GM12878 (cell line): ENCODE results near the gene TGFBR3. TPM values are rescaled to one million over a fixed set of nuclear protein-coding genes. Genes with fewer than 3 reads are reported as not detected.

Experiments used
- ATAC-seq: fragments of 200-7000 bp; cut with Tn5 transposase; 3 replicates; pipeline ENCODE4 v1.9.1; 2020; ENCODE audit warnings: mild to moderate bottlenecking, moderate library complexity
- BruUV-seq: library from RNA; stranded (reverse); fragments of 400-500 nt; replicated peaks from 2 replicates; lab custom pipeline; 2021; lab: Mats Ljungman, UMichigan
- CTCF ChIA-PET: fragments of 300-600 bp; sonication (Branson Sonifier 250); formaldehyde crosslinking; extraction: SDS; loops from one replicate; lab custom pipeline; 2021; ENCODE audit warnings: inconsistent platforms; lab: Yijun Ruan, JAX
- POLR2A ChIA-PET: fragments of 350-600 bp; formaldehyde crosslinking; extraction: SDS; loops from one replicate; lab custom pipeline; 2021; ENCODE audit warnings: inconsistent platforms; lab: Charles Lee
- RAD21 ChIA-PET: fragments of 300-600 bp; sonication (Branson Sonifier 250); formaldehyde crosslinking; loops from one replicate; lab custom pipeline; 2023; ENCODE audit warnings: antibody characterized with exemption; ENCODE audit not compliant: unreplicated experiment; lab: Charles Lee
- SMC1A ChIA-PET: fragments of 300-600 bp; sonication (Branson Sonifier 250); formaldehyde crosslinking; loops from one replicate; lab custom pipeline; 2023; ENCODE audit not compliant: unreplicated experiment, uncharacterized antibody; lab: Charles Lee
- DNase-seq: peaks from one replicate; pipeline ENCODE4 v3.0.0-alpha.2; 2011; ENCODE audit warnings: low read depth, low spot score
- FAIRE-seq: peaks from 3 replicates; lab custom pipeline; 2011; peaks lifted over from hg19 to GRCh38; lab: Jason Lieb, UNC
- H2AFZ ChIP-seq: 2 replicates; pipeline ENCODE4 v1.6.0; 2011; ENCODE audit warnings: low read depth, low read length, control low read depth; ENCODE audit not compliant: control insufficient read depth
- H3K27ac ChIP-seq: 2 replicates; pipeline ENCODE4 v1.5.1; 2011; ENCODE audit warnings: control low read depth; ENCODE audit not compliant: control insufficient read depth, insufficient read depth
- H3K27me3 ChIP-seq, 2 experiments: replicated peaks in 1 of 2; 2 replicates each; pipeline versions ENCODE4 v1.6.0 to v1.6.1; 2011; ENCODE audit warnings: low read length in 1 of 2; ENCODE audit not compliant: control insufficient read depth in 2 of 2, insufficient read depth in 2 of 2
- H3K36me3 ChIP-seq, 2 experiments: 2 replicates each; pipeline ENCODE4 v1.5.1; 2011; ENCODE audit warnings: low read length in 1 of 2; ENCODE audit not compliant: control insufficient read depth in 2 of 2, insufficient read depth in 2 of 2
- H3K4me1 ChIP-seq: 2 replicates; pipeline ENCODE4 v1.6.1; 2011; ENCODE audit warnings: mild to moderate bottlenecking, low read length, moderate library complexity, mixed read lengths; ENCODE audit not compliant: control insufficient read depth, insufficient read depth
- H3K4me2 ChIP-seq: 2 replicates; pipeline ENCODE4 v1.6.0; 2011; ENCODE audit warnings: control low read depth; ENCODE audit not compliant: control insufficient read depth, insufficient read depth
- H3K4me3 ChIP-seq: fragments of 200-600 bp; sonication (generic); 2 replicates; pipeline ENCODE4 v1.5.1; 2016
- H3K79me2 ChIP-seq: 2 replicates; pipeline ENCODE4 v1.6.0; 2011; ENCODE audit warnings: low read length; ENCODE audit not compliant: control insufficient read depth, insufficient read depth
- H3K9ac ChIP-seq: 2 replicates; pipeline ENCODE4 v1.8.0; 2011; ENCODE audit warnings: low read length, control low read depth, mixed read lengths; ENCODE audit not compliant: control insufficient read depth, insufficient read depth
- H3K9me3 ChIP-seq: replicated peaks from 3 replicates; pipeline ENCODE4 v1.5.1; 2011; ENCODE audit warnings: mild to moderate bottlenecking, low read length; ENCODE audit not compliant: control insufficient read depth, insufficient read depth
- H4K20me1 ChIP-seq: 2 replicates; pipeline ENCODE4 v1.6.0; 2011; ENCODE audit not compliant: control insufficient read depth, insufficient read depth
- CREM ChIP-seq: IDR thresholded peaks from 2 replicates; pipeline ENCODE4 v1.6.1; 2014; ENCODE audit warnings: antibody characterized with exemption, low read depth
- EGR1 ChIP-seq, 2 experiments: IDR thresholded peaks; 1 replicate in 1 of 2; 2 replicates in 1 of 2; pipeline ENCODE4 v1.6.1; 2011 to 2012; ENCODE audit warnings: low read depth in 2 of 2, low read length in 2 of 2, borderline replicate concordance in 1 of 2, mild to moderate bottlenecking in 1 of 2, moderate library complexity in 1 of 2
- IKZF1 ChIP-seq: fragments of 450-650 bp; conservative IDR thresholded peaks from 2 replicates; pipeline ENCODE4 v1.6.1; 2017; ENCODE audit warnings: antibody characterized with exemption, mild to moderate bottlenecking
- MEF2A ChIP-seq: IDR thresholded peaks from 2 replicates; pipeline ENCODE4 v1.6.1; 2011; ENCODE audit warnings: low read depth, mild to moderate bottlenecking, low read length, moderate library complexity; ENCODE audit not compliant: insufficient read depth
- PKNOX1 ChIP-seq: fragments of 450-650 bp; IDR thresholded peaks from 2 replicates; pipeline ENCODE4 v1.6.1; 2016; ENCODE audit warnings: mild to moderate bottlenecking
- POLR2AphosphoS5 ChIP-seq: IDR thresholded peaks from 2 replicates; pipeline ENCODE4 v1.6.1; 2011; ENCODE audit warnings: mild to moderate bottlenecking, low read length, inconsistent platforms
- REST ChIP-seq: IDR thresholded peaks from 2 replicates; pipeline ENCODE4 v1.6.1; 2012; ENCODE audit warnings: mild to moderate bottlenecking, low read depth, low read length
- RFX5 ChIP-seq: IDR thresholded peaks from 2 replicates; pipeline ENCODE4 v1.6.1; 2011; ENCODE audit warnings: low read depth, low read length, improper control_type of control experiment
- SMARCA5 ChIP-seq: fragments of 450-650 bp; IDR thresholded peaks from 2 replicates; pipeline ENCODE4 v1.6.1; 2017; ENCODE audit warnings: mild to moderate bottlenecking
- SPI1 ChIP-seq: IDR thresholded peaks from 2 replicates; pipeline ENCODE4 v1.6.1; 2011; ENCODE audit warnings: low read depth, mild to moderate bottlenecking, low read length, moderate library complexity, borderline replicate concordance; ENCODE audit not compliant: insufficient read depth
- SREBF2 ChIP-seq: IDR thresholded peaks from 2 replicates; pipeline ENCODE4 v1.6.1; 2012; ENCODE audit warnings: mild to moderate bottlenecking, low read length
- SUPT20H ChIP-seq: IDR thresholded peaks from 2 replicates; pipeline ENCODE4 v1.6.1; 2011; ENCODE audit warnings: low read depth, mild to moderate bottlenecking, low read length, moderate library complexity, borderline replicate concordance; ENCODE audit not compliant: control insufficient read depth
- ZNF24 ChIP-seq: fragments of 450-650 bp; IDR thresholded peaks from 2 replicates; pipeline ENCODE4 v1.6.1; 2017; ENCODE audit warnings: antibody characterized with exemption, mild to moderate bottlenecking
- WGBS: methylation state at CpG from one replicate; pipeline ENCODE4 v1.1.6; 2016; ENCODE audit warnings: low lambda C conversion rate; ENCODE audit not compliant: insufficient replicate concordance, insufficient coverage; ENCODE audit errors: missing lambda C conversion rate; 5-methylcytosine and 5-hydroxymethylcytosine counted together
- in situ Hi-C: fragments of 300-500 bp; cut with MboI; formaldehyde crosslinking; loops from 9 replicates; pipeline ENCODE4 v1.14.3; 2018; ENCODE audit warnings: mixed read lengths
- intact Hi-C: fragments of 100-400 bp; cut with micrococcal nuclease; formaldehyde crosslinking; loops from one replicate; pipeline ENCODE4 v1.14.2; 2022; ENCODE audit not compliant: unreplicated experiment
- polyA plus RNA-seq, 11 experiments: library from polyadenylated mRNA; depleted of rRNA in 4 of 11; unstranded in 6 of 11; stranded (reverse) in 5 of 11; fragments of >200 nt; fragmentation: Nextera tagmentation in 4 of 11; fragmentation: Illumina TruSeq in 1 of 11; extraction: Ambion mirVana in 4 of 11; extraction: Trizol in 1 of 11; gene quantifications; 1 replicate in 1 of 11; 2 replicates in 10 of 11; pipeline versions ENCODE4 v1.2.1 to v1.2.3, GENCODE V29; 2011 to 2016; ENCODE audit warnings: inconsistent platforms in 2 of 11, missing spikeins in 2 of 11, low read depth in 1 of 11
- total RNA-seq, 4 experiments: library from RNA; depleted of rRNA in 3 of 4; stranded (reverse); fragments of >200 nt in 3 of 4; fragmentation: Illumina TruSeq in 1 of 4; extraction: Trizol in 1 of 4; gene quantifications; 2 replicates each; pipeline versions ENCODE4 v1.2.1 to v1.2.3, GENCODE V29; 2013 to 2021
- TF ChIP-seq, protein P1 (sequence below): fragments of 450-650 bp; IDR thresholded peaks from 2 replicates; pipeline ENCODE4 v1.6.1; 2017; ENCODE audit warnings: mild to moderate bottlenecking, low read depth, inconsistent platforms; ENCODE audit not compliant: poor library complexity, severe bottlenecking

Gene TGFBR3
- total and polyA plus RNA-seq, 10 of the 15 experiments (the other 5 are each of a cell fraction or from before 2014, with no cell fraction given): 2.7 to 16.5 (median 12.6) TPM

DNA sequence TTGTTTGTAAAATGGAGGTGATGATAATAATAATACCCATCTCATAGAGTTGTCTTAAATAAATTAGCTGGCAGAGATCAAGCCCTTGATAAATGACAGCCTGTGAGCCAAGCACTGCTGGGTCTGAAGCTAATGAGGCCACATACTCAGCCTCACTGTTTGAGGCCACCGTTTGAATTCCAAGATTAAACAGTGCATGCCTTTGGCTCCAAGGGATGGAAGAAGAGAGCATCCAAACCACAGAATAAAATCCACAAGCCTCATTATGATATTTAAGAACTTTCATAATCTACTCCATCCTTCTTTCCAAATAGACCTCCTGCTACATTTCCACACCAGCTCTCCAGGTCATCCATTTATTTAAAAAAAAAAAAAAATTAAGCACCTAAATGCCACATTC lies 29.0 kb downstream of the TGFBR3 start:
- TF ChIP-seq IKZF1 (no peak), EGR1 (IDR thresholded peaks at IDR 0.05; ENCODE audit: borderline replicate concordance in 1 of 2, low read depth in 2 of 2, low read length in 2 of 2) (no peak), RFX5 (no peak), SMARCA5 (no peak), POLR2AphosphoS5 (no peak), ZNF24 (no peak), MEF2A (no peak), PKNOX1 (no peak), SREBF2 (no peak), CREM (no peak), SPI1 (no peak), SUPT20H (no peak), REST (no peak)
- TF ChIP-seq, protein P1, sequence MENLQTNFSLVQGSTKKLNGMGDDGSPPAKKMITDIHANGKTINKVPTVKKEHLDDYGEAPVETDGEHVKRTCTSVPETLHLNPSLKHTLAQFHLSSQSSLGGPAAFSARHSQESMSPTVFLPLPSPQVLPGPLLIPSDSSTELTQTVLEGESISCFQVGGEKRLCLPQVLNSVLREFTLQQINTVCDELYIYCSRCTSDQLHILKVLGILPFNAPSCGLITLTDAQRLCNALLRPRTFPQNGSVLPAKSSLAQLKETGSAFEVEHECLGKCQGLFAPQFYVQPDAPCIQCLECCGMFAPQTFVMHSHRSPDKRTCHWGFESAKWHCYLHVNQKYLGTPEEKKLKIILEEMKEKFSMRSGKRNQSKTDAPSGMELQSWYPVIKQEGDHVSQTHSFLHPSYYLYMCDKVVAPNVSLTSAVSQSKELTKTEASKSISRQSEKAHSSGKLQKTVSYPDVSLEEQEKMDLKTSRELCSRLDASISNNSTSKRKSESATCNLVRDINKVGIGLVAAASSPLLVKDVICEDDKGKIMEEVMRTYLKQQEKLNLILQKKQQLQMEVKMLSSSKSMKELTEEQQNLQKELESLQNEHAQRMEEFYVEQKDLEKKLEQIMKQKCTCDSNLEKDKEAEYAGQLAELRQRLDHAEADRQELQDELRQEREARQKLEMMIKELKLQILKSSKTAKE: no peak
- TF ChIP-seq, all 136 proteins: peak for 0
- Histone ChIP-seq H3K9ac (no peak overlapping the region), H3K27ac (no peak overlapping the region), H3K4me3 (no peak overlapping the region), H3K4me1 (no peaks in the 10 kb centered on the region), H3K27me3 (no peaks in the 10 kb centered on the region), H3K9me3 (no peaks in the 10 kb centered on the region), H4K20me1 (no peaks in the 10 kb centered on the region), H3K4me2 (no peak overlapping the region), H2AFZ (no peak overlapping the region), H3K36me3 (no peaks in the 10 kb centered on the region), H3K79me2 (no peaks in the 10 kb centered on the region)
- FAIRE-seq (no peak), ATAC-seq (no peak), DNase-seq (no peak)
- in situ Hi-C loops: no loop called here
- WGBS: 100% methylated on average over 1 of the region's 1 CpG
- CTCF ChIA-PET: interaction anchor here (0.6 kb wide), 1 partner anchor 1780 kb away, joined by 4 read pairs; no protein-coding TSS in a partner anchor
- no TSS peak for BruUV-seq
- SMC1A ChIA-PET: interaction anchor here (1.6 kb wide), 1 partner anchor 15 kb away, joined by 5 read pairs; no protein-coding TSS in a partner anchor
- RAD21 ChIA-PET: no interaction called here
- intact Hi-C loops: no loop called here
- POLR2A ChIA-PET: no interaction called here
